PC-3 (cell line): Measurements from ENCODE around the gene VASP. TPM values are rescaled to one million over a fixed set of nuclear protein-coding genes. Genes with fewer than 3 reads are reported as not detected.

Experiments used
- ATAC-seq: fragments of 200-7000 bp; cut with Tn5 transposase; 2 replicates; pipeline ENCODE4 v1.9.1; 2020; ENCODE audit warnings: mild to moderate bottlenecking, moderate library complexity
- BruUV-seq: library from RNA; stranded (reverse); fragments of 400-500 nt; replicated peaks from 2 replicates; lab custom pipeline; 2021; lab: Mats Ljungman, UMichigan
- CTCF ChIA-PET: fragments of 300-600 bp; sonication (Branson Sonifier 250); formaldehyde crosslinking; loops from one replicate; lab custom pipeline; 2022; ENCODE audit warnings: antibody characterized with exemption; lab: Charles Lee
- POLR2A ChIA-PET: fragments of 300-600 bp; sonication (Branson Sonifier 250); formaldehyde crosslinking; loops from one replicate; lab custom pipeline; 2022; ENCODE audit warnings: antibody characterized with exemption; ENCODE audit not compliant: unreplicated experiment; lab: Charles Lee
- DNase-seq: peaks from one replicate; pipeline ENCODE4 v3.0.0-alpha.2; 2015
- H2AFZ ChIP-seq: fragments of 300-600 bp; sonication (generic); 2 replicates; pipeline ENCODE4 v1.6.0; 2016; ENCODE audit warnings: antibody characterized with exemption, low read length
- H3F3A ChIP-seq: fragments of 300-600 bp; sonication (generic); one replicate; pipeline ENCODE4 v1.6.0; 2017; ENCODE audit warnings: antibody characterized with exemption, low read length, control low read depth, mild to moderate bottlenecking; ENCODE audit not compliant: unreplicated experiment
- H3K27ac ChIP-seq: fragments of 300-600 bp; sonication (generic); 2 replicates; pipeline ENCODE4 v1.5.1; 2016; ENCODE audit warnings: mild to moderate bottlenecking, low read length
- H3K27me3 ChIP-seq: fragments of 300-600 bp; sonication (generic); 2 replicates; pipeline ENCODE4 v1.6.1; 2016; ENCODE audit warnings: low read length, mixed read lengths
- H3K36me3 ChIP-seq: fragments of 300-600 bp; sonication (generic); 2 replicates; pipeline ENCODE4 v1.6.1; 2016; ENCODE audit warnings: low read depth, mixed run types, low read length, mixed read lengths
- H3K4me1 ChIP-seq: fragments of 300-600 bp; sonication (generic); 2 replicates; pipeline ENCODE4 v1.5.1; 2016; ENCODE audit warnings: low read length; ENCODE audit not compliant: insufficient read depth
- H3K4me2 ChIP-seq: fragments of 300-600 bp; sonication (generic); 2 replicates; pipeline ENCODE4 v1.6.0; 2016; ENCODE audit warnings: low read length
- H3K4me3 ChIP-seq: fragments of 300-600 bp; sonication (generic); 2 replicates; pipeline ENCODE4 v1.5.1; 2016; ENCODE audit warnings: mild to moderate bottlenecking, low read length, mixed read lengths
- H3K79me2 ChIP-seq: fragments of 300-600 bp; sonication (generic); 2 replicates; pipeline ENCODE4 v1.6.1; 2017; ENCODE audit warnings: low read length, mixed read lengths
- H3K9ac ChIP-seq: fragments of 300-600 bp; sonication (generic); 2 replicates; pipeline ENCODE4 v1.6.0; 2016; ENCODE audit warnings: mild to moderate bottlenecking, low read length
- H3K9me2 ChIP-seq: fragments of 300-600 bp; sonication (generic); replicated peaks from 2 replicates; pipeline ENCODE4 v1.6.1; 2016; ENCODE audit warnings: mixed run types, low read length, mixed read lengths
- H3K9me3 ChIP-seq: fragments of 300-600 bp; sonication (generic); 2 replicates; pipeline ENCODE4 v1.6.1; 2016; ENCODE audit warnings: low read length, mixed read lengths
- H4K20me1 ChIP-seq: fragments of 300-600 bp; sonication (generic); 2 replicates; pipeline ENCODE4 v1.6.1; 2016; ENCODE audit warnings: low read length, mixed read lengths
- CTCF ChIP-seq: fragments of 300-600 bp; sonication (generic); conservative IDR thresholded peaks from 2 replicates; pipeline ENCODE4 v1.5.1; 2017; ENCODE audit warnings: antibody characterized with exemption, low read depth, mild to moderate bottlenecking, low read length
- EZH2 ChIP-seq: fragments of 300-600 bp; sonication (generic); IDR thresholded peaks from one replicate; pipeline ENCODE4 v1.6.1; 2017; ENCODE audit warnings: antibody characterized with exemption, mild to moderate bottlenecking, low read length; ENCODE audit not compliant: unreplicated experiment
- EZH2phosphoT487 ChIP-seq: fragments of 300-600 bp; sonication (generic); IDR thresholded peaks from 2 replicates; pipeline ENCODE4 v1.6.1; 2018; ENCODE audit warnings: mild to moderate bottlenecking, antibody characterized with exemption, low read length, borderline replicate concordance
- intact Hi-C: fragments of 100-400 bp; cut with micrococcal nuclease; formaldehyde crosslinking; loops from 2 replicates; pipeline ENCODE4 v1.9.0; 2023
- total RNA-seq: library from RNA; depleted of rRNA; stranded (reverse); fragments of >200 nt; gene quantifications from 2 replicates; pipeline ENCODE4 v1.2.3, GENCODE V29; 2014

Gene VASP
- total RNA-seq, 1 experiment from 2014 or later: 120 TPM

- CTCF ChIA-PET: interaction anchor here (0.6 kb wide), 1 partner anchor 34 kb away, joined by 4 read pairs; no protein-coding TSS in a partner anchor
- POLR2A ChIA-PET: no interaction called here
- BruUV-seq: no TSS peak
- H3K27ac ChIP-seq: no peak overlapping the region
- H3K4me3 ChIP-seq: no peak overlapping the region
- H3K36me3 ChIP-seq: peaks cover 19% of the 10 kb centered on the region
- peaks cover 15% of the 10 kb centered on the region for H3K4me1 ChIP-seq
- no peak for DNase-seq
- H3K27me3 ChIP-seq: no peaks in the 10 kb centered on the region
- no peak overlapping the region for H3K9ac ChIP-seq
- no peak for ATAC-seq
- intact Hi-C loops: no loop called here
- H3F3A ChIP-seq: peaks cover 12% of the 10 kb centered on the region
- H3K79me2 ChIP-seq: no peaks in the 10 kb centered on the region
- H4K20me1 ChIP-seq: no peaks in the 10 kb centered on the region
- TF ChIP-seq EZH2 (no peak), EZH2phosphoT487 (no peak), CTCF (no peak)
- H3K9me2 ChIP-seq: no peaks in the 10 kb centered on the region
- no peaks in the 10 kb centered on the region for H3K9me3 ChIP-seq
- no peak overlapping the region for H3K4me2 ChIP-seq
- no peak overlapping the region for H2AFZ ChIP-seq
These were observed 17.4 kb downstream of the VASP start for GRCh38 chr19:45524575-45525129.

DNA sequence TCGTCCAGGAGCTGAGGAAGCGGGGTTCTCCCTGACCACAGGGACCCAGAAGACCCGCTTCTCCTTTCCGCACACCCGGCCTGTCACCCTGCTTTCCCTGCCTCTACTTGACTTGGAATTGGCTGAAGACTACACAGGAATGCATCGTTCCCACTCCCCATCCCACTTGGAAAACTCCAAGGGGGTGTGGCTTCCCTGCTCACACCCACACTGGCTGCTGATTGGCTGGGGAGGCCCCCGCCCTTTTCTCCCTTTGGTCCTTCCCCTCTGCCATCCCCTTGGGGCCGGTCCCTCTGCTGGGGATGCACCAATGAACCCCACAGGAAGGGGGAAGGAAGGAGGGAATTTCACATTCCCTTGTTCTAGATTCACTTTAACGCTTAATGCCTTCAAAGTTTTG is 18.9 kb downstream of the VASP start:
- intact Hi-C loops: no loop called here
- CTCF ChIA-PET: interaction anchor here (0.7 kb wide), 1 partner anchor 21 kb away, joined by 4 read pairs; no protein-coding TSS in a partner anchor
- no TSS peak for BruUV-seq

More for the DNA sequence above, 18.9 kb downstream of the VASP start:
- TF ChIP-seq CTCF (no peak), EZH2 (no peak), EZH2phosphoT487 (no peak)
- Histone ChIP-seq H3K4me2 (no peak overlapping the region), H3K4me3 (no peak overlapping the region), H3K9me3 (no peaks in the 10 kb centered on the region), H3K79me2 (no peaks in the 10 kb centered on the region), H4K20me1 (no peaks in the 10 kb centered on the region), H2AFZ (no peak overlapping the region), H3K27ac (no peak overlapping the region), H3K9me2 (no peaks in the 10 kb centered on the region), H3K36me3 (peaks cover 19% of the 10 kb centered on the region), H3K9ac (no peak overlapping the region), H3K4me1 (peaks cover 16% of the 10 kb centered on the region), H3K27me3 (no peaks in the 10 kb centered on the region), H3F3A (peaks cover 12% of the 10 kb centered on the region)
- ATAC-seq (peak; percentile 8; the same call in 1 of the 2 replicates), DNase-seq (peak; percentile 75)
- POLR2A ChIA-PET: no interaction called here
